Measurements from ENCODE around the gene GABARAP. TPM values are rescaled to one million over a fixed set of nuclear protein-coding genes. Genes with fewer than 3 reads are reported as not detected.
A peak's percentile ranks its signal among the peaks of the same experiment; 100 is the strongest.

Gene GABARAP
- total and polyA plus RNA-seq, 2 experiments from 2014 or later, result 517 to 772 TPM

DNA sequence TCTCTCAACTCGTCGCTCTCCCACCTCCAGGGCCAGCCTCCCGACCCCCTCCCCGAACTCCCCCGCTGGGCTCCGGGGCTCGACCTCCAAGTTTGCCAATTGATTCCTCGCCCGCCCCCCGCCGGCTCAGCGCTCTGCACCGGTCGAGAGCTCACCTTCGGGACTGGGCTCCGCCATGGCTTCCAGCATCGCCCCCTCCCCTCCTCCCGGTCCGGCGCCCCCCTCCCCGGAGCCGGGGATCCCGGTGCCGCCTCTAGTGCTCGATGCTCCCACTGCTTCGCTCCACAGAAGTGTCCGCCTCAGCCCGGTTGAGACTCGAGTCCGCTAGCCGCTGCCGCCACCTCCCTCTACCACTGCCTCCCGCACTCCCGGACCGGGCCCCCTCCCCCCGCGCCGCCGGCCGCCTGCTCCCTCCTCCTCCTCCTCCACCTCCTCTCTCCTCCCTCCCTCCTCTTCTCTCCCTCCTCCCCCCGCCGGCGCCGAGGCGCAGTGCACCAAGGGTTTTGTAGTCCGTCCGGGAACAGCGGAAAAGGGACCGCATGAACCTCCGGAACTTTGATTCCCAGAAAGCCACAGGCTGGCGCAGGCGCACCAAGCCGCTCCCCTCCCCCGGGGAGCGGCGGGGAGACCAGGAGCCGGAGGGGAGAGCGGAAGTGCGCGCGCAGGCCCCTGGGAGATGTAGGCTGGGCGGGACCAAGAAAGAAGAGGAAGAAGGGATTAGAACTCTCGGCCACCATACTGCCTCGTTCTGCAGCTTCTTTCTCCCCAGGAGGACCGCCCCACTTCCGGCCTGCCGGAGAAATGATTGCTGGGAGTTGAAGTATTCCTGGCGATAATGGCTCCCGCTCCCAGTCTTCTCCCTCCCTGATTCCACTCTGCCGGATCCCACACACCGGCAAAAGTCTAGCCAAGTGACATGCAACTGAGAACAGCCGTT, 2.9 kb downstream of the GABARAP start, which contains the start of gene PHF23:
Gene PHF23, minus strand, starts transcription at position 367 of the 937 bp plus-strand sequence. Its CDS starts 178 bp downstream, at position 189.
- no peaks in the 10 kb centered on the region for H3K9me3 ChIP-seq (ENCODE audit: low read depth)
- no peaks in the 10 kb centered on the region for H3K27me3 ChIP-seq
- TF ChIP-seq, protein P1, sequence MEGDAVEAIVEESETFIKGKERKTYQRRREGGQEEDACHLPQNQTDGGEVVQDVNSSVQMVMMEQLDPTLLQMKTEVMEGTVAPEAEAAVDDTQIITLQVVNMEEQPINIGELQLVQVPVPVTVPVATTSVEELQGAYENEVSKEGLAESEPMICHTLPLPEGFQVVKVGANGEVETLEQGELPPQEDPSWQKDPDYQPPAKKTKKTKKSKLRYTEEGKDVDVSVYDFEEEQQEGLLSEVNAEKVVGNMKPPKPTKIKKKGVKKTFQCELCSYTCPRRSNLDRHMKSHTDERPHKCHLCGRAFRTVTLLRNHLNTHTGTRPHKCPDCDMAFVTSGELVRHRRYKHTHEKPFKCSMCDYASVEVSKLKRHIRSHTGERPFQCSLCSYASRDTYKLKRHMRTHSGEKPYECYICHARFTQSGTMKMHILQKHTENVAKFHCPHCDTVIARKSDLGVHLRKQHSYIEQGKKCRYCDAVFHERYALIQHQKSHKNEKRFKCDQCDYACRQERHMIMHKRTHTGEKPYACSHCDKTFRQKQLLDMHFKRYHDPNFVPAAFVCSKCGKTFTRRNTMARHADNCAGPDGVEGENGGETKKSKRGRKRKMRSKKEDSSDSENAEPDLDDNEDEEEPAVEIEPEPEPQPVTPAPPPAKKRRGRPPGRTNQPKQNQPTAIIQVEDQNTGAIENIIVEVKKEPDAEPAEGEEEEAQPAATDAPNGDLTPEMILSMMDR (IDR thresholded peaks at IDR 0.05; ENCODE audit: low read depth, low read length), result no peak
- H3K36me3 ChIP-seq, result peaks cover 9% of the 10 kb centered on the region
- DNase-seq (ENCODE audit: low read depth in 1 of 2, low spot score in 1 of 2), result peak; percentile 99 to 100
- peak within 1 kb of the TSS; percentile 96 for H3K4me3 ChIP-seq
- H3K4me1 ChIP-seq (ENCODE audit: low read depth), result peaks cover 23% of the 10 kb centered on the region
- peak within 1 kb of the TSS; percentile 83 for H3K27ac ChIP-seq

DNA sequence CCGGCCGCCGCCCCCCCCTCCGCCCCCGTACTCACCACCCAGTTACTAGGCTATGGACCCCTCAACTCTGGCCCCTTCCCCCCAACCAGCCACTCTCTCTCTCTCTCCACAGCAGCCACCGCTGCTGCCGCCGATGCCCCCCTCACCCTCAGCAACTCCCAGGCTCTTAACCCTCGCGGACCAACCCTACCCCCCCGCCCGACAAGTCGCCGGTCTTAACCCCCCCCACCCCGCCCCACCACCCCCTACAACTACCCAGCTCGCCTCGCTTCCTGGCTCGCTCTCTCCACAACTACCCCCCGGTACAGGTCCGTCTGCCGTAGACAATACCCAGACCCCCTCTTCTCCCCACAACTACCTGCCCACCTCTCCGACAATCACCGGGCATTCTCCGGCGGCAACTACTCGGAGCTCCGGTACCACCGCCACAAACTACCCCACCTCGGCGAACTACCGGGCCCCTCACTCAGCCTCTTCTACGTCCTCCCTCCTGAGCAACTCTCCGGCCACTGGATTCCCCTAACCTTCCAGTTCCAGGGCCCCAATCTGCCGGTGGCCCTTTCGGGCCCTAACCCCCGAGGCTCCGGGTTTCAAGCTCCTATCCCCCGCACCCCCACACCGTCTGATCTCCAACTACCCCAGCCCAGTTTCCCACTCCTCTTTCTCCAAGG, 3.7 kb downstream of the GABARAP start:
- H3K36me3 ChIP-seq, result peaks cover 6% of the 10 kb centered on the region
- DNase-seq (ENCODE audit: low read depth in 1 of 2, low spot score in 1 of 2), result peak; percentile 39 to 46
- TF ChIP-seq, protein P1 (IDR thresholded peaks at IDR 0.05; ENCODE audit: low read depth, low read length), result no peak
- H3K4me3 ChIP-seq, result peak overlapping the region; percentile 96
- H3K27me3 ChIP-seq, result no peaks in the 10 kb centered on the region
- peak overlapping the region; percentile 83 for H3K27ac ChIP-seq
- H3K9me3 ChIP-seq (ENCODE audit: low read depth), result no peaks in the 10 kb centered on the region
- peaks cover 23% of the 10 kb centered on the region for H3K4me1 ChIP-seq (ENCODE audit: low read depth)

DNA sequence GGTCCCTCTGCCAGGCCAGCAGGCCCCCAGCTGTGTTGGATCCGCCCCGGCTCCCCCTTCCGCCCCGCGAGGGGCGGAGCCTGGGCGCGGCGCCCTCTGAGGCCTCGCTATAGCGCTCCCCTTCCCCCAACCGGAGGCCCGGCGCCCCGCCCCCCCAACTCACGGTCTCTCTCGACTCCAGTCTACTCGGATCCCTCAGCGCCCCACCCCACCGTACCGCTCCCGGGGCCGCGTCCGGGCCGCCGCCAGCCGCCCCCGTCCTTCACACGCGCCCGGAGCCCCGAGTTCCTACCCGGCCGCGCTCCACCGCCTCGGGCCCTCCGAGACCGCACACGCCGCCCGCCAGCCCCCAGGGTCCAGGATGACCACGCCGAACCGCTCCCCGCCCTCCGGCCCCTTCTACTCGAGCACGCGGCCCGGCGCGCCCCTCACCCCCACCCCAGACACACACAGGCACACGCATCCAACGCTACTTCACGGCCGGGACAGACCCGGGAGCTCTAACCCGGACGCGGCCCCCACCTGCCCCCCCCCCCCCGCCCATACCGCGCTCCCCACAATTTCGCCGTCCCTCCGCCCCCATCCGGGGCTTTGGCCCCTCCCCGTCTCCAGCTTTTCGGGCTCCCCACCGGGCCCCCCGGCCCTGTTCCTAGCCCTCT, 4.4 kb downstream of the GABARAP start:
- Histone ChIP-seq H3K27ac (peak overlapping the region; percentile 83), H3K27me3 (no peaks in the 10 kb centered on the region), H3K4me3 (peak overlapping the region; percentile 96), H3K4me1 (ENCODE audit: low read depth) (peaks cover 24% of the 10 kb centered on the region), H3K36me3 (peaks cover 6% of the 10 kb centered on the region), H3K9me3 (ENCODE audit: low read depth) (no peaks in the 10 kb centered on the region)
- DNase-seq (ENCODE audit: low read depth in 1 of 2, low spot score in 1 of 2), result peak; percentile 77 to 80
- TF ChIP-seq, protein P1 (IDR thresholded peaks at IDR 0.05; ENCODE audit: low read depth, low read length), result no peak

DNA sequence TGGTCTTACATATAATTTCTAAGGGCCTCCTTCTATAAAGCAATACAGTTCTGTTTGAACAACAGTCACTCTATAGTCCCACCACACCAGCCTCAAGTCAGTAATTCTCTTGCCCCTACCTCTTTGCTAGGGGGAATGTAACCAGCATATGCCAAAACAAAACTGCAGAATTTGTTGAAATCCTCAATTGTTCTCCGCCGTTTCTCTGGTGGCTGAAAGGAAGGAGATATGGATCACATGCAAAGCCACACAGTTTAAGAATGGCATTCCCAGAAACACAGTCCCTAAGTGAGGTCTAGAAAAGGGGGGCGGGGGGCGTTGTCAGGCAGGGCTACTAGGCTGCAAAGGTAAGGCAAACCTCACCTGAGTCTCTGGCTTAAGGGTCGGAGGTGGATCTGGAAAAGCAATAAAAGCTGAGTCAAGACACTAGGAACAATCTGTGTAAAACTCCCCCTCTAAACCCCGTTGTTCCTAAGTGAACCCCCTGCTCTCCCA, 4.9 kb downstream of the GABARAP start:
- peak overlapping the region; percentile 96 for H3K4me3 ChIP-seq
- H3K4me1 ChIP-seq (ENCODE audit: low read depth), result peaks cover 24% of the 10 kb centered on the region
- no peaks in the 10 kb centered on the region for H3K9me3 ChIP-seq (ENCODE audit: low read depth)
- no peak for DNase-seq (ENCODE audit: low read depth in 1 of 2, low spot score in 1 of 2)
- H3K27ac ChIP-seq, result peak overlapping the region; percentile 83
- H3K27me3 ChIP-seq, result no peaks in the 10 kb centered on the region
- TF ChIP-seq, protein P1 (IDR thresholded peaks at IDR 0.05; ENCODE audit: low read depth, low read length), result no peak
- peaks cover 6% of the 10 kb centered on the region for H3K36me3 ChIP-seq

DNA sequence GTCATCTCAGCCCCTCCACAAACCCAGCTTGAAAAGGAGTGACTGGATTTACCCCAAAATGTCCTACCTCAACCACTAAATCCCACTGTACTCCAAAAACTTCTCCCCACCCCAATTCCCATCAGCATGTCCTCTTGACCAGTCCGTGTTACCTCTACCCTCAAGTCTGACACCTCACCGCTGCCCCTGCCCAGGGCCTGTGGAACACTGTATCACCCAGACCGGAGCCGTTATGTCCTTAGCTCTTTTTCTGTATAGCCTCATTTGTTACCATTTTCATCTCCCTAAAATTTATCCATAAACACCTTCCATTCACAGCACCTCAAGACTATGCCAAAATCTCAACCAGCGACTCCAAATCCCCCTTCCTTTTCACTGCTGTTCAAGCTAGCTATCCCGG, 5.4 kb downstream of the GABARAP start:
- H3K36me3 ChIP-seq, result peaks cover 6% of the 10 kb centered on the region
- no peaks in the 10 kb centered on the region for H3K27me3 ChIP-seq
- DNase-seq (ENCODE audit: low read depth in 1 of 2, low spot score in 1 of 2), result no peak
- no peaks in the 10 kb centered on the region for H3K9me3 ChIP-seq (ENCODE audit: low read depth)
- H3K4me1 ChIP-seq (ENCODE audit: low read depth), result peaks cover 24% of the 10 kb centered on the region
- H3K27ac ChIP-seq, result peak overlapping the region; percentile 83
- TF ChIP-seq, protein P1 (IDR thresholded peaks at IDR 0.05; ENCODE audit: low read depth, low read length), result no peak
- H3K4me3 ChIP-seq, result no peak overlapping the region
